Ureter (tissue), 1 donor: ENCODE measurements around the gene GPC5. TPM values are rescaled to one million over a fixed set of nuclear protein-coding genes. Genes with fewer than 3 reads are reported as not detected.
"Not testable (repeated sequence)": the region's sequence is repeated elsewhere in the genome, so short reads cannot be mapped to it uniquely, and the experiment has no call there.

Source experiments
- DNase-seq: peaks from one replicate; pipeline ENCODE4 v3.0.0-alpha.2; 2020; ENCODE audit warnings: low spot score
- total RNA-seq: library from RNA; stranded (reverse); gene quantifications from one replicate; pipeline ENCODE4 v1.2.4, GENCODE V29; 2023
- donor health status: DM: yes; HTN: yes; CAD: no.

GPC5 gene
- total RNA-seq, 1 donor from 2014 or later = 0.39 TPM

- DNase-seq = no peak
These were observed 1139.7 kb downstream of the GPC5 start for GRCh38 chr13:92538164-92538563.

- DNase-seq = not testable (repeated sequence)
These were observed 1140.7 kb downstream of the GPC5 start for GRCh38 chr13:92539148-92539547.

- DNase-seq = no peak
These were observed 1148.8 kb downstream of the GPC5 start for GRCh38 chr13:92547266-92547665.

GRCh38 chr13:92549276-92549675 is 1150.9 kb downstream of the GPC5 start:
- DNase-seq = no peak

GRCh38 chr13:92553470-92554114 is 1155.2 kb downstream of the GPC5 start:
- DNase-seq = no peak

- no peak for DNase-seq
These were observed 1162.5 kb downstream of the GPC5 start for GRCh38 chr13:92560883-92561282.

GRCh38 chr13:92564942-92565341 is 1166.5 kb downstream of the GPC5 start:
- no peak for DNase-seq

- no peak for DNase-seq
These were observed 1168.3 kb downstream of the GPC5 start for GRCh38 chr13:92566767-92567166.

- DNase-seq = no peak
These were observed 1173.8 kb downstream of the GPC5 start for GRCh38 chr13:92572190-92572589.

- DNase-seq = no peak
These were observed 1175.1 kb downstream of the GPC5 start for GRCh38 chr13:92573467-92574057.

- no peak for DNase-seq
These were observed 1176.1 kb downstream of the GPC5 start for GRCh38 chr13:92574499-92574898.

GRCh38 chr13:92575777-92576176 is 1177.4 kb downstream of the GPC5 start:
- no peak for DNase-seq

GRCh38 chr13:92578358-92578757 is 1179.9 kb downstream of the GPC5 start:
- DNase-seq = no peak

- DNase-seq = no peak
These were observed 1191.5 kb downstream of the GPC5 start for GRCh38 chr13:92589955-92590354.

GRCh38 chr13:92590503-92590908 is 1192.1 kb downstream of the GPC5 start:
- no peak for DNase-seq

- no peak for DNase-seq
These were observed 1192.7 kb downstream of the GPC5 start for GRCh38 chr13:92591117-92591516.

- no peak for DNase-seq
These were observed 1194.3 kb downstream of the GPC5 start for GRCh38 chr13:92592757-92593156.

- DNase-seq = no peak
These were observed 1204.1 kb downstream of the GPC5 start for GRCh38 chr13:92602560-92602959.

- no peak for DNase-seq
These were observed 1211.0 kb downstream of the GPC5 start for GRCh38 chr13:92609376-92609775.

- no peak for DNase-seq
These were observed 1214.5 kb downstream of the GPC5 start for GRCh38 chr13:92612892-92613291.

- no peak for DNase-seq
These were observed 1215.5 kb downstream of the GPC5 start for GRCh38 chr13:92613921-92614320.

- no peak for DNase-seq
These were observed 1223.6 kb downstream of the GPC5 start for GRCh38 chr13:92621985-92622384.

GRCh38 chr13:92622905-92623304 is 1224.5 kb downstream of the GPC5 start:
- no peak for DNase-seq

GRCh38 chr13:92626274-92626673 is 1227.9 kb downstream of the GPC5 start:
- no peak for DNase-seq
